GM12872 (cell line): Measurements from ENCODE around the gene YPEL1.

ENCODE experiments used
- CTCF ChIP-seq: IDR thresholded peaks from 3 replicates; pipeline ENCODE4 v1.5.1; 2011; ENCODE audit warnings: low read depth, mild to moderate bottlenecking, low read length, moderate library complexity; ENCODE audit not compliant: insufficient read depth

YPEL1 gene

GRCh38 chr22:21697021-21697771, 38.4 kb downstream of the YPEL1 start:
- TF ChIP-seq CTCF, result no peak

GRCh38 chr22:21696115-21696514, 39.5 kb downstream of the YPEL1 start:
- TF ChIP-seq CTCF, result no peak

- TF ChIP-seq CTCF, result no peak
Measured at GRCh38 chr22:21695430-21696085, 40.0 kb downstream of the YPEL1 start.

GRCh38 chr22:21694795-21695429, 40.7 kb downstream of the YPEL1 start:
- no peak for TF ChIP-seq CTCF

- TF ChIP-seq CTCF, result no peak
Measured at GRCh38 chr22:21694394-21694793, 41.2 kb downstream of the YPEL1 start.

- TF ChIP-seq CTCF, result no peak
Measured at GRCh38 chr22:21693999-21694341, 41.6 kb downstream of the YPEL1 start.

- no peak for TF ChIP-seq CTCF
Measured at GRCh38 chr22:21693333-21693998, 42.1 kb downstream of the YPEL1 start.
